ENCODE measurements around the gene PPP4C. TPM values are rescaled to one million over a fixed set of nuclear protein-coding genes. Genes with fewer than 3 reads are reported as not detected.

The PPP4C gene
- total RNA-seq, 6 experiments from 2014 or later = 111 to 135 (median 123) TPM

GRCh38 chr16:30115238-30115637 is 39.4 kb downstream of the PPP4C start:
- Mint-ChIP-seq H3K27me3 (ENCODE audit: insufficient read depth) (no peaks in the 10 kb centered on the region; the same call in none of the 2 replicates), H3K27ac (no peak overlapping the region), H3K4me1 (ENCODE audit: low read depth) (peaks cover 26% of the 10 kb centered on the region), H3K9me3 (no peaks in the 10 kb centered on the region), H3K4me3 (no peak overlapping the region), H3K36me3 (ENCODE audit: low read depth) (peaks cover 8% of the 10 kb centered on the region; the same call in 1 of the 2 replicates)
- DNase-seq = no peak
- no peak for TF ChIP-seq CTCF (IDR thresholded peaks at IDR 0.05)

GRCh38 chr16:30116291-30117207 is 40.8 kb downstream of the PPP4C start:
- no peak overlapping the region for H3K4me3 Mint-ChIP-seq
- no peak for DNase-seq
- no peak for TF ChIP-seq CTCF (IDR thresholded peaks at IDR 0.05)
- H3K4me1 Mint-ChIP-seq (ENCODE audit: low read depth) = peaks cover 22% of the 10 kb centered on the region
- H3K27ac Mint-ChIP-seq = no peak overlapping the region
- 0 out of 2 replicates have a peak, but pooled peaks cover 5% of the 10 kb centered on the region for H3K36me3 Mint-ChIP-seq (ENCODE audit: low read depth)
- H3K27me3 Mint-ChIP-seq (ENCODE audit: insufficient read depth) = no peaks in the 10 kb centered on the region; the same call in 1 of the 2 replicates
- H3K9me3 Mint-ChIP-seq = no peaks in the 10 kb centered on the region

GRCh38 chr16:30117768-30118167 is 42.0 kb downstream of the PPP4C start:
- Mint-ChIP-seq H3K9me3 (no peaks in the 10 kb centered on the region), H3K36me3 (ENCODE audit: low read depth) (0 out of 2 replicates have a peak, but pooled peaks cover 5% of the 10 kb centered on the region)
- no peak for DNase-seq

GRCh38 chr16:30119428-30119827 is 43.6 kb downstream of the PPP4C start:
- no peaks in the 10 kb centered on the region; the same call in none of the 2 replicates for H3K27me3 Mint-ChIP-seq (ENCODE audit: insufficient read depth)
- H3K27ac Mint-ChIP-seq = no peak overlapping the region
- DNase-seq = no peak
- TF ChIP-seq CTCF (IDR thresholded peaks at IDR 0.05) = no peak
- H3K36me3 Mint-ChIP-seq (ENCODE audit: low read depth) = 0 out of 2 replicates have a peak, but pooled peaks cover 5% of the 10 kb centered on the region
- no peaks in the 10 kb centered on the region for H3K9me3 Mint-ChIP-seq
- no peak overlapping the region for H3K4me3 Mint-ChIP-seq
- H3K4me1 Mint-ChIP-seq (ENCODE audit: low read depth) = peaks cover 22% of the 10 kb centered on the region

More at GRCh38 chr16:30117768-30118167, 42.0 kb downstream of the PPP4C start:
- TF ChIP-seq CTCF (IDR thresholded peaks at IDR 0.05) = no peak
- H3K27ac Mint-ChIP-seq = no peak overlapping the region
- H3K27me3 Mint-ChIP-seq (ENCODE audit: insufficient read depth) = no peaks in the 10 kb centered on the region; the same call in none of the 2 replicates
- peaks cover 30% of the 10 kb centered on the region for H3K4me1 Mint-ChIP-seq (ENCODE audit: low read depth)
- H3K4me3 Mint-ChIP-seq = no peak overlapping the region

GRCh38 chr16:30120340-30121105 is 44.7 kb downstream of the PPP4C start:
- H3K4me1 Mint-ChIP-seq (ENCODE audit: low read depth) = peaks cover 27% of the 10 kb centered on the region
- H3K27me3 Mint-ChIP-seq (ENCODE audit: insufficient read depth) = no peaks in the 10 kb centered on the region; the same call in none of the 2 replicates
- no peak overlapping the region for H3K27ac Mint-ChIP-seq
- 0 out of 2 replicates have a peak, but pooled peaks cover 5% of the 10 kb centered on the region for H3K36me3 Mint-ChIP-seq (ENCODE audit: low read depth)
- no peak overlapping the region for H3K4me3 Mint-ChIP-seq
- DNase-seq = no peak
- no peak for TF ChIP-seq CTCF (IDR thresholded peaks at IDR 0.05)
- no peaks in the 10 kb centered on the region for H3K9me3 Mint-ChIP-seq
